ENCODE data around the gene POLDIP2.
A peak's percentile ranks its signal among the peaks of the same experiment; 100 is the strongest.

The POLDIP2 gene

DNA sequence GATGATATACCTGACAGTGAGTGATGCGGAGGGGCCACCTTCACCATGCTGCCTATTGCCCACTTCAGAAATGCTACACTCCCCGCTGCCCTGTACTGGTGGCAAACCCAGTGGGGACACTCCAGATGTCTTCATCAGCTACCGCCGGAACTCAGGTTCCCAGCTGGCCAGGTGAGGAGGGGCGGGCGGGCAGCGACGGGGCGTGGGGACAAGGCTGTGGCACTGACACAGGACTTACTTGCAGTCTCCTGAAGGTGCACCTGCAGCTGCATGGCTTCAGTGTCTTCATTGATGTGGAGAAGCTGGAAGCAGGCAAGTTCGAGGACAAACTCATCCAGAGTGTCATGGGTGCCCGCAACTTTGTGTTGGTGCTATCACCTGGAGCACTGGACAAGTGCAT, 30.8 kb upstream of the POLDIP2 start:
- no peak for DNase-seq

DNA sequence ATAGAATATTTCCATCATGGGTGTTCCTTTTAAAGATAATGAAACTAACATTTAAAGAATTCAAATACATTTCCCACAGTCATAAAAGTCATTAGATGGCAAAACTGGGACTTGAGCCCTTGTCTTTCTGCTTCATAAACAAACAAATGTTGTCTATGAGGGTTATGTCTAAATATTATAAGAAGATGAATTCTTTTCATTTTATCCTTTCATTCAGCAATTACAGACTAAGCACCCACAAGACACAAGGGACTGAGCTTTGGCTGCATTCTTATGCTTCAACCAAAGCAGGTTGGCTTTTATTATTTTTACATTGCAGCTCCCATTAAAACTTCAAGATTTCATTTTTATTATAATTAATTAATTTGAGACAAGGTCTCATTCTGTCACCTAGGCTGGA, 29.1 kb upstream of the POLDIP2 start:
- DNase-seq, result no peak

DNA sequence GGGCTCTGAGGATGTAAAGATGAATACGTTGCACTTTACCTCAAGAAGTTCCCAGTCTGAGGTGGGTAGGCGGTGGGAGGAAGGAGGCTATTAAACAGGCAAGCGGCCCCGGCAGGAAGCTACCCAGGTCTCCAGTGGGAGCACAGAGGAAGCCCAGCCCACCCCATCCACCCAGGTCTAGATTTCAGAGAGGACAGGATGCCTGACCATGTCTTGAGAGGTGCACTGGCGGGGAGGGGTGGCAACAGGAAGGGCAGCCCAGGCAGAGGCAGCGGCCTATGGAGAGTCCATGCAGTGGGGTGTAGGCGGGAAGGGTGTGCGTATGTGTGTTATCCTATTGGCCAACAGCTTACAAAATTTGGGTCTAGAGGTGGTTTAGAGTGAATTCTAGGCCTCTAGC, 28.1 kb upstream of the POLDIP2 start:
- DNase-seq, result peak; percentile 28

DNA sequence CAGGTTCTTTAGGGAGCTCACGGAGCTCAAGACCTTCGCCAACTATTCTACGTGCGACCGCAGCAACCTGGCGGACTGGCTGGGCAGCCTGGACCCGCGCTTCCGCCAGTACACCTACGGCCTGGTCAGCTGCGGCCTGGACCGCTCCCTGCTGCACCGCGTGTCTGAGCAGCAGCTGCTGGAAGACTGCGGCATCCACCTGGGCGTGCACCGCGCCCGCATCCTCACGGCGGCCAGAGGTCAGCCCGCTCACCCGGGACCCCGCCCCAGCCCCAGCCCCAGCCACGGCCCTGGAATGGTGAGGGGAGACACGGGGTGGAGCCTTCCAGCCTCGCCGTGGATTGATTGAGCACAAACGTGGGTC, 27.7 kb upstream of the POLDIP2 start:
- no peak for DNase-seq

DNA sequence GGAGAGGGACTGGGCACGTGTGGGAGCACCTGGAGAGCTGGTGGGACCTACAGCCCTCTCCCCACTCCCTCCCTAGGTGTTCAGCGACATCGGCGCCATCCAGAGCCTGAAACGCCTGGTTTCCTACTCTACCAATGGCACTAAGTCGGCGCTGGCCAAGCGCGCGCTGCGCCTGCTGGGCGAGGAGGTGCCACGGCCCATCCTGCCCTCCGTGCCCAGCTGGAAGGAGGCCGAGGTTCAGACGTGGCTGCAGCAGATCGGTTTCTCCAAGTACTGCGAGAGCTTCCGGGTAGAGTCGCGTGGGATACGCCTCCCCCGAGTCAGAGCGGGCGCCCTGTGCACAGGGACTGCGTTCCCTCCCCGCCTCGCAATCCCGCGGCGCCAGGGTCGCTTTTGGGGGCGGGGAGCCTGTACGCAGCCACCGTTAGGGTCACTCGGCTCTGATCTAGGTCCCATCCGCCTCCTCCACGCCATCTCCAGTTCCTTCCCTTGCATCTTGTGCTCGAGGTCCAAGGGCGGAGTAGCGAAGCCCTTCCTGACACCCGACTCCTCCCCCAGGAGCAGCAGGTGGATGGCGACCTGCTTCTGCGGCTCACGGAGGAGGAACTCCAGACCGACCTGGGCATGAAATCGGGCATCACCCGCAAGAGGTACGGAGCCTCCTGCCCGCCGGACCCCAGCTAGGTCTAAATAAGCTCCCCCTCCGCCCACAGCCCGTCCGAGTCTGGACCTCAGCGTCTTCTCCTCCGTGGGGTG, 27.1 kb upstream of the POLDIP2 start:
- DNase-seq, result peak; percentile 69

DNA sequence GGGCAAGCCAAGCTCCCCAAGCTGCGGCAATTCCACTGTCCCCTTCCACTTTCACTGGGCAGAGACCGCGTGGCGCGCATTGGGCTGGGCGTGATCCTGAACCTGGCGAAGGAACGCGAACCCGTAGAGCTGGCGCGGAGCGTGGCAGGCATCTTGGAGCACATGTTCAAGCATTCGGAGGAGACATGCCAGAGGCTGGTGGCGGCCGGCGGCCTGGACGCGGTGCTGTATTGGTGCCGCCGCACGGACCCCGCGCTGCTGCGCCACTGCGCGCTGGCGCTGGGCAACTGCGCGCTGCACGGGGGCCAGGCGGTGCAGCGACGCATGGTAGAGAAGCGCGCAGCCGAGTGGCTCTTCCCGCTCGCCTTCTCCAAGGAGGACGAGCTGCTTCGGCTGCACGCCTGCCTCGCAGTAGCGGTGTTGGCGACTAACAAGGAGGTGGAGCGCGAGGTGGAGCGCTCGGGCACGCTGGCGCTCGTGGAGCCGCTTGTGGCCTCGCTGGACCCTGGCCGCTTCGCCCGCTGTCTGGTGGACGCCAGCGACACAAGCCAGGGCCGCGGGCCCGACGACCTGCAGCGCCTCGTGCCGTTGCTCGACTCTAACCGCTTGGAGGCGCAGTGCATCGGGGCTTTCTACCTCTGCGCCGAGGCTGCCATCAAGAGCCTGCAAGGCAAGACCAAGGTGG, 24.0 kb upstream of the POLDIP2 start:
- DNase-seq, result no peak

DNA sequence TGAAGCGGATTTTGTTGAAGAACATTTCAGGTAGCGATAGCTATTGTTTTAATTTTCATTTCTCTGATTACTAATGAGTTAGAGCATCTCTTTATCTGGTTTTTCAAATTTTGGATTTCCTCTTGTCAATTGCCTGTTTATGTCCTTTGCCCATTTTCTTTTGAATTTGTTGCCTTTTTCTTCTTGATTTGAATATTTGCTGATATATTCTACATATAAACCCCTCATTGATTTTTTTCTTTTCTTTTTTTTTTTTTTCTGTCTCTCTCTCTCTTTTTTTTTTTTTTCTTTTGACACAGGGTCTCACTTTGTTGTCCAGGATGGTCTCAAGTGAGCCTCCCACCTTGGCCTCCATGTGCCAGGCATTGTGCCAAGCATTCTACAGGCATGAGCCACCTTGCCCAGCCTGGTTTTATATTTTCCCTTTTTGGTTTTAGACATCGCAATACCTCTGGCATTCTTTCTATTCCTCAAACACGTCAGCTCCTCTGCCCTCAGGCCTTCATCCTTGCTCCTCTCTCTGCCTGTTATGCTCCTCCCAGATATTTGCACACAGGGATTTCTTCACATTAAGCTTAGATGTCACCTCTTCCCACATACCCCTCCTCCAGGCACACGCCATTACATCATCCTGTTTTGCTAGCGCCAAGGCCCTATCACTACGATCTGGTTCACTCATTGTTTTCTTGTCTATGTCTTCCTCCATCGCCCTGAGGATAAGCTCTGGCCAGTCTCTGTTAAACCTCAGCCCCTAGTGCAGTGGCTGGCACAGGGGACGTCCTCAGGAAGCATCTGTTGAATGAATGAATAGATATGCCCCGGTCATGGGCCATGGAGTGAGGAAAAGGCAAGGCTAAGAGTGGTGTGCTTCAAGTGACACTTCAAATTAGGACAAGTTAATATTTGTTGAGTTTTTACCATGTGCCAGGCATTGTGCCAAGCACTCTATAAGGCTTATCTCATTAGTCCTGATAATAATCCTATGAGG, 22.8 kb upstream of the POLDIP2 start:
- DNase-seq, result no peak

DNA sequence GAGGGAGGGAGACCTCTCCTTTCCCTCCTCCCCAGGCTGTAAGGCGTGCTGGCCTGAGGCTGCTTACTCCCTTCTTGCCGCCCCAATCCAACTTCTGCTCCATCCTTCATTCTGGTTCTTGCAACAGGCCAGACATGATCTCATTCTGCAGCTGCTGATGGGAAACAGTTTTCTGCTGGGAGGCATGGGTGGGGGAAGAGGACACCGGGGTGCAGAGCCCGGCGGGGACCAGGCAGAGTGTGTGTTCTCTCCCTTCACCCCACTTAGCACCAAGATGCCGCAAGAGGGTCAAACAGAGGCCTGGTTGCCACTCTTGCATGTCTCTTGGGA, 15.6 kb upstream of the POLDIP2 start:
- no peak for DNase-seq

DNA sequence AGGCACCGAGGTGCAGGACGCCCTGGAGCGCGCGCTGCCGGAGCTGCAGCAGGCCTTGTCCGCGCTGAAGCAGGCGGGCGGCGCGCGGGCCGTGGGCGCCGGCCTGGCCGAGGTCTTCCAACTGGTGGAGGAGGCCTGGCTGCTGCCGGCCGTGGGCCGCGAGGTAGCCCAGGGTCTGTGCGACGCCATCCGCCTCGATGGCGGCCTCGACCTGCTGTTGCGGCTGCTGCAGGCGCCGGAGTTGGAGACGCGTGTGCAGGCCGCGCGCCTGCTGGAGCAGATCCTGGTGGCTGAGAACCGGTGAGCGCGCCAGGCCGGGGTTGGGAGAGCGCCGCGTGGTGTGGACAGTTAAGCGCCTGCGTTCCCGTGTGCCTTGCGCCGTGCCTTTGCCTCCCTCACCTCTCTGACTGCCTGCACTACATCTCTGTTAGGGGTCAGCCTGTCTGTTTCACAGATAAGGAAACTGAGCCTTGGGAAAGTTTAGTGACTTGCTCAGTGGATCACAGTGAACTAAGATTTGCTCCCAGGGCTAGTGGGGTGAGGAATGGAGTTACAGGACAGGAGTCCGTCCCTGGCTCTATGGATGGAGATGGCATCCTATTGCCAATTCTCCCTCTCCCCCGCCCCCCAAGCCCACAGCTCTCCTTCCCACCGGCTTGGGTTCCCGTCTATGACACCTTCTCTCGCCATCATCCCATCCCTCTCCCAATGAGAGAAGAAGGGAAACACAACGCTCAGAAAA, 15.0 kb upstream of the POLDIP2 start:
- DNase-seq, result peak; percentile 25

DNA sequence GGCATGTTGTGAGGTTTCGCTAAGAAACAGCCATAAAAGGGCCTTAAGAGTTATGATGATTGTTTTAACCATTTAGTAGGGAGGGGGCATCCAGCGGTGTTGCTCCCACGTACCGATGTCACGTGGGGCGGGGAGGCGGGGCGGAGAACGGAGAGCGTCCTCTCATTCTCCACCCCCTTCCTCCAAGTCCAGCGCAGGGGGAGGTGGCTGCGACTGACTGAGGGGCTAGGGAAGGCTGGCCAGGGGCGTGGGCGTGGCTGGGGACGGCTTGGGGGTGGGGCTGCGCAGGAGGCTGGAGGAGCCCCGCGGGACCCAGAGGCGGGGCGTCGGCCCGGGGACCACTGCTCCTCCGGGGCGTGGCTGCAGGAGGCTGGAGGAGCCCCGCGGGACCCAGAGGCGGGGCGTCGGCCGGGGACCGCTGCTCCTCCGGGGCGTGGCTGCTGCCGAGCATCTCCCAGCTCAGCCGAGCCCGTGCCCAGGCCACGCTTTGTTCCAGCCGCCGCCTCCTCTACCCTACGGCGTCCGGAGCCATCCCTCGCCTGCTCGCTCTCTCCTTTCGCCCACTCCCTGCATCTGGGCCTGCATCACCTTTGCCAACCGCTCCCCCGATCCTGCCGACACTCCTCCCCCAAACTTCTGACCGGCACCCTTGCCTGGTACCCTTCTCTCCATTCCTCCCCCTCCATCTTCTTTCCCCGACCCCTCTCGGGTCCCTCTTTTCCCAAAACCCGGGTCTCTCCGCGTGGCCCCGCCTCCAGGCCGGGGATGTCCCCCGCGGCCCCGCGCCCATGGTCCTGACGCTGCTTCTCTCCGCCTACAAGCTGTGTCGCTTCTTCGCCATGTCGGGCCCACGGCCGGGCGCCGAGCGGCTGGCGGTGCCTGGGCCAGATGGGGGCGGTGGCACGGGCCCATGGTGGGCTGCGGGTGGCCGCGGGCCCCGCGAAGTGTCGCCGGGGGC, 14.2 kb upstream of the POLDIP2 start, which contains the start of gene SARM1:
Gene SARM1, plus strand, starts transcription at position 450 of the 958 bp plus-strand sequence. Its CDS starts 339 bp downstream, at position 789.
- peak; percentile 86 for DNase-seq

DNA sequence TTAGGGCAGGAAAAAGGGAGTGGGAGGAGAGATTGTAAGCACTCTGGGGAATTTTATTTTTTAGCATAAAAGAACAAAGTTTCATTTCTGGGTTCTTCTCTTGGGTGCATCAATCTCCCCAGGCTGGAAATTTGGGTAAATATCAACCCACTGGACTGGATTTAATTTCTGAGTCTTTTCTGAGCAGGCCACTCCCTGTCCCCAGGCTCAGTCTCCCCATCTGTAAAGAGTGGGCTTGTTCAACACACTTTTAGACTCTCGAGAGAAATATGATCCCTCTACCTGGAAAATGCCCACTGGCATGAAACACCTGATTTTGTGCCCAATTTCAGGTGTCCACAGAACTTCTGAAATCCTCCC, 13.4 kb upstream of the POLDIP2 start:
- no peak for DNase-seq

DNA sequence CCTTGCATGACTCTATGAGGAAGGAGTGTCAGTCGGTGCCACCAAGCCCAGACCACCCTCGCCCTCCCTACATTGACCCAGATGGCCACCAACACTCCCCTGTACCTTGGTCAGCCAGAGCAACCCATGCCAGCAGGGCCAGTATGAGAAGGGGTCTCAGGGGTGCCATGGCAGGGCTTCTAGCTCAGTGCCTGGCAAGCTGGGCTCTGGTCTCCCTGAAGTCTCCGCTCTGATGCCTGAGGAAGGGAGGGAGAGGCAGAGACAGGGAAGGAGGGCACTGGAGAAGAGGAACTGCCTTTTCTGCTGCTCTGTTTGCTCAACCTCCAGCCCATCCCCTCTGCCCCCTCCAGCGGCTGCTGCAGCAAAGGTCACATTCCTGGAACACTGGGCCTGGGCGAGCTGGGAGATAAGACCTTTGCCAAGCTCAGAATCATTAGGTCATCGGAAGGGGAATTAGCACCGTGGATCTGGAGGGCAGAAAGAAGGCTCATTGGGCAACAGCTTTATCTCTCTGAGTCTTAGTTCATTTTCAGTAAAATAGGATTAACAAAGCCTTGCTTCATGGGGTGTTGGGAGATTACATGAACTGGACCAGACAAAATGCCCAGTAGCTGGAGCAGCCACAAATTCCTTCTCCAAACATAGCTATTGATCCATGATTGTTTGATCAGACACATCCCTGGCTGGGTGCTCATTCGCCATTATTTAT, 12.9 kb upstream of the POLDIP2 start, which contains the start of gene VTN:
Gene VTN, minus strand, starts transcription at position 273 of the 709 bp plus-strand sequence. Its CDS starts 104 bp downstream, at position 169.
- no peak for DNase-seq

DNA sequence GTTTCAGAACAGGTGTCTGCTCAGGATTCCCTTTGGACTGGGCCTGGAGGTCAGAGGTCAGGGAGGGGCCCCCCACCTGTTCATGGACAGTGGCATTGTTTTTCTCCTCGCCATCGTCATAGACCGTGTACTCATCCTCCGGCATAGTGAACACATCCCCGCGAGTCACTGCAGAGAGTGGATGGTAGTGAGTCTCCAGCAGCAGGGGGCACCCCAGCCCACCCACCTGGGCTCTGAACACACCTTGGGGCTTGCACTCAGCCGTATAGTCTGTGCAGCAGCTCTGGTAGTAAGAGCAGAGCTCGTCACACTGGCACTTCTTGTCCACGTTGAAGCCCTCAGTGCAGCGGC, 12.3 kb upstream of the POLDIP2 start:
- DNase-seq, result no peak

DNA sequence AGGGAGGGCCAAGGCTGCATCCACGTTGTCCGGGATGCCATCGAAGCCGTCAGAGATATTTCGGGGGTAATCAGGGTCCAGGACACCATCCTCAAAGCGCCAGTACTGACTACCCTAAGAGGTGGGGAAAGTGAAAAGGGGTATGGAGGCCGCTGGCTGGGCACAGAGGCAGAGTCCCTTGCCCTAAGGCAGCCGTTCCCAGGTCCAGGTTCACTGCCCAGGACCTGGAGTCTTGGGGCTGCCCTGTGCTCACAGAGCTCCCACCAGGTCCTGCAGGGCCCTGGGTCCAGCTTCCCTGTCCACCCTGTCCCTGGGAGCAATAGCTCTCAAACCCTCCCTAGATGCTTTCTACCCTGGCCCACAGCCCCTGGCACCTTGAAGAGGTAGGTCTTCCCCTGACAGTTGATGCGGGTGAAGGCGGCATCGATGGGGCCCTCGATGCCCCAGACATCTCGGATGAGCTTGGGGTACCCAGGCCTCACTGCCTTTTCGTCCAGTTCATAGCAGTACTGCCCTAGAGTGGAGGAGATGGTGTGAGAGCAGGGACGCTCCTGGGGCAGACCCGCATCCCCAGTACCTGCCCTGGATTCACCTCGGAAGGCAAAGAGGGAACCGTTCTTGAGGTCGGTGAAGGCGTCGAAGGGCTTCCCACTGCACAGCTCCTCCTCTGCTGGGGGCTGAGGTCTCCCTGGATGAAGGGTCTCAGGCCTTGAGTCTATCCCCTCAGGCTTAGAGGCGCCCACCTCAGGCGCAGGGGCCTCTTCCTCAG, 11.8 kb upstream of the POLDIP2 start:
- no peak for DNase-seq

DNA sequence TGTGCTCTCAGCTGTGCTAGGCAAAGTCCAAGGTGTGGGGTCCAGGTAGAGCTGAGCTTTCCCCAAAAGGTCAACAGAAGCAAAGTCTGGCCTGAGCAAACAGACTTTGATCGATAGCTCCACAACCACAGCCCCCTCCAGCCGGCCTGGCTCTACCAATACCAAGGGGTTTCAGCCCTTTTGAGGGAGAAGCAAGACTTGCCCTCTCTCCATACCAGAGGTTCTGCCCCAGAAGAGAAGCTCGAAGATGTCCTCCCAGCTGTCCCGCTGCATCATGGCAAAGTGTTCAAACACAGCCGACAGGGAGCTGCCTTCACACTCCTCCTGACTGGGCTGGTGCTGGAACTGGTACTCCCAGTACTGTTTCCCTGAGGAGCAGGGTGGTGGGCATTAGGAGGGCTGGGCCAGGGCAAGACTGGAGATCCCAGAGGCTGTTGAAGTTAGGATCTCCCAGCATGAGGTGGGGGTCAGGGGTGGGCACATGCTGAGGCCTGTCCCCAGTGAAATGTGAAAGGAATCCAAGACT, 11.0 kb upstream of the POLDIP2 start:
- DNase-seq, result no peak

DNA sequence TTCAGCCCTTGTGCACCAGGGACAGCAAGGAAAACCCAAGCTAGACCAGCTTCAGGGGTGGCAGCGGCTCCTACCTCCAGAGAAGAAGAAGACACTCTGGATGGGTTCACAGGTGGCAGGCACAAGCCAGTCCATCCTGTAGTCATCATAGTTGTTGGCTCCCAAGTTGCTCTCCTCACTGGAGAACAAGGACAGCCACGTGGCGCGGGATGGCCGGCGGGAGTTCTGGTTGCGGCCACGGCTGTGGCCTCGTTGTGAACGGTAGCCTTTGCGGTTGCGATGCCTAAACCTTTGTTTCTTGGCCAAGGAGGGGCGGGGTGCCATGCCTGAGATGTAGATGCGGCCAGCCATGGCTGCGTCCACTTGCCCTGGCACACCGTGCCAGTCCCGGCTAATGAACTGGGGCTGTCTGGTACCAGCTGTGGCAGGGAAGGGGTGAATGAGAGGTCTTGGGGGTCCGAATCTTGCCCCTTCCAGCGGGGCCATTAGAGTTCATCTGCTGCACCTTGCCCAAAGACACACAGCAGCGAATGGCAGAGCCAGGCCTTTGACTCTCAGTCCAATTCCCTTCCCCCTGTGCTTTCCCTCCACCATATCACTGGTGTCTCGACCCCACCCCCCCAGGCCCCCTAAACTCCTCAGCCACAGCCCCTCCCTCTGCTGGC, 10.4 kb upstream of the POLDIP2 start:
- no peak for DNase-seq

DNA sequence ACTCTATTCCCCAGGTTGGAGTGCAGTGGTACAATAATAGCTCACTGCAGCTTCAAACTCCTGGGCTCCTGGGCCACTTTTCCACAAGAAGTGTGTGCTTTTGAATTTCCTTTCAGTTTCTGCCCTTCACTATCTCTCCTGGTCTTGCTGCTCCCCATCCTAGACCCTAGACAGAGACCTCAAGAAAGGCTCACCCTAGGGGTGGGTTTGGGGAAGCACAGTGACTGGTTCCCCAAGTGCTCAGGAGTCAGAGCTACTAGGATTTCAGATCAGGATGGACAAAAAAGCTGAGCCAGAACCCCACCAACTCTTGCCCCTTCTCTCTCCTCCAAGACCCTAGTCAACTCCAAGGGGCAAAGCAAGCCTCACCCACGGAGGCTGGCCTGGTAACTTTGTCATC, 9.3 kb upstream of the POLDIP2 start:
- no peak for DNase-seq

DNA sequence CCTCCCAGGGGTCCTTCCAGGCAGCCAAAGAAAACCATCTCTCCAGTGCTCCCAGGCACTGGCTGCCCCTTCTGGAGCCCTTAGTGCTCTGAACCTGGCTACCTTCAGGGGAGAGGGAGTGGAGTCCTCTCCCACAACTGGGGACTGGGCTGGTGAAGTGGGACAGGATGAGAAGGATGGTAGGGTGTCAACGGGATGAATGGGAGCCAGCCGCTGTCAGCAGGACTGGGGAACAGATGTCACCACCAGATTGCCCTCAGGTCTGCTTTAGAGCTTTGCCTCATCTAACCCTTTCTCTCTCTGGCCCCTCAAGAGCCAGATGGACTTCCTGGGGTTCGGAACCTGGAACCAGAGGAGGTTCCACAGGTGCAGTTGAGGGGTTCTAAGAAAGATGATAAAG, 8.2 kb upstream of the POLDIP2 start:
- no peak for DNase-seq

DNA sequence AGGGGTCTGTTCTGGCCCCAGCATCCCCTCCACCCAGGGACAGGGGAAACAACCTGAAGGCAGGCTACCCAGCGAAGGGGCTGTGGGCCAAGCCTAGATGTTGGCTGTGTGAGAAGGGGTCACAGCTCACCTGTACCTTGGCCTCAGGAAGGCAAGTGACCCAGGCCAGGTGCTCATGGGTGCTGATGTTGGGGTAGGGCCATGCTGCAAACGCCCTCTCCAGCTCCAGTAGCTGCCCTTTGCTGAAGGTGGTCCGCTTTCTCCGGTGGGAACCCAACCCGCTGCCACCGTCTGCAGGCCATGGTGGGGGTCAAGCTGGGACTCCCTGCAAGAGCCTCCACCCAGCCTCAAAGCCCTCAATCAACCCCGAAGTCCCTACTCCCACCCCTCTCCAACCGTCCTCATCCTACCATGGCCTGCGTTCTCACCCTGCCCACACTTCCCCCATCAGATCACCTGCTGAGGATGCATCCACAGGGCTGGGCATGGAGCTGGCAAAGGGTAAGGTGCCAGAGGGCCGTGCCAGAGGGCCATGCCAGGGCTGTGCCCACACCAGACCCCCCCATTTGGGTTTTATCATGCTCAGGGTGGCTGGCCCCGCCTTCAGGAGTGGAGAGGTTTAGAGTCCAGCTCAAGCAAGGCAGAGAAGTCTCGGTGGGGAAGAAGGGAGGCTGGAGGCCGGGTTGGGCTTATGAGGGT, 7.5 kb upstream of the POLDIP2 start, which contains the start of gene SEBOX:
Gene SEBOX, minus strand, starts transcription at position 535 of the 699 bp plus-strand sequence. Its CDS starts 48 bp downstream, at position 487.
- no peak for DNase-seq

Data from activated naive CD4-positive, alpha-beta T cell treated with Interleukin-2 at 50 U/mL for 16 hours (primary cell).